ENCODE results near the gene NHSL2. TPM values are rescaled to one million over a fixed set of nuclear protein-coding genes. Genes with fewer than 3 reads are reported as not detected.

The NHSL2 gene
- total RNA-seq, 2 donors from 2014 or later = 1.6 to 2.9 TPM

GRCh38 chrX:72005046-72005445, 94.4 kb downstream of the NHSL2 start:
- intact Hi-C loops (cut with DNase I) = no loop called here
- WGBS, 2 donors = 90 to 100% methylated on average over 2 of the region's 2 CpGs
- no peak for ATAC-seq
- Histone ChIP-seq H3K27ac (no peak overlapping the region), H3K4me3 (no peak overlapping the region), H3K27me3 (no peaks in the 10 kb centered on the region), H3K36me3 (replicated peaks in 1 of 2; ENCODE audit: insufficient read depth in 1 of 2, low read depth in 2 of 2) (no peaks in the 10 kb centered on the region), H3K9me3 (no peaks in the 10 kb centered on the region), H3K4me1 (no peaks in the 10 kb centered on the region)
- TF ChIP-seq POLR2A (IDR thresholded peaks at IDR 0.05) (no peak), CTCF (IDR thresholded peaks at IDR 0.05) (no peak)
- DNase-seq = no peak

GRCh38 chrX:72006461-72006860, 95.8 kb downstream of the NHSL2 start:
- no peak for TF ChIP-seq POLR2A (IDR thresholded peaks at IDR 0.05)
- no peak for TF ChIP-seq CTCF (IDR thresholded peaks at IDR 0.05)
- Histone ChIP-seq H3K27me3 (no peaks in the 10 kb centered on the region), H3K4me1 (no peaks in the 10 kb centered on the region), H3K4me3 (no peak overlapping the region), H3K27ac (no peak overlapping the region), H3K9me3 (no peaks in the 10 kb centered on the region), H3K36me3 (replicated peaks in 1 of 2; ENCODE audit: insufficient read depth in 1 of 2, low read depth in 2 of 2) (no peaks in the 10 kb centered on the region)
- intact Hi-C loops (cut with DNase I) = no loop called here
- 83% methylated on average over 4 of the region's 4 CpGs; no CpG with 5 or more reads in 1 of the 2 donors for WGBS, 2 donors
- no peak for DNase-seq
- ATAC-seq = no peak

GRCh38 chrX:72009731-72010130, 99.1 kb downstream of the NHSL2 start:
- Histone ChIP-seq H3K4me3 (no peak overlapping the region), H3K27me3 (no peaks in the 10 kb centered on the region), H3K36me3 (replicated peaks in 1 of 2; ENCODE audit: insufficient read depth in 1 of 2, low read depth in 2 of 2) (no peaks in the 10 kb centered on the region), H3K9me3 (no peaks in the 10 kb centered on the region), H3K27ac (no peak overlapping the region), H3K4me1 (no peaks in the 10 kb centered on the region)
- 93% methylated on average over 2 of the region's 2 CpGs; no CpG with 5 or more reads in 1 of the 2 donors for WGBS, 2 donors
- DNase-seq (no peak), ATAC-seq (no peak)
- intact Hi-C loops (cut with DNase I) = no loop called here
- TF ChIP-seq CTCF (IDR thresholded peaks at IDR 0.05) (no peak), POLR2A (IDR thresholded peaks at IDR 0.05) (no peak)

GRCh38 chrX:72011734-72012133, 101.1 kb downstream of the NHSL2 start:
- no peak for DNase-seq
- 75 to 89% methylated on average over 2 of the region's 2 CpGs for WGBS, 2 donors
- Histone ChIP-seq H3K27me3 (no peaks in the 10 kb centered on the region), H3K9me3 (no peaks in the 10 kb centered on the region), H3K36me3 (replicated peaks in 1 of 2; ENCODE audit: insufficient read depth in 1 of 2, low read depth in 2 of 2) (no peaks in the 10 kb centered on the region), H3K4me3 (no peak overlapping the region), H3K27ac (no peak overlapping the region), H3K4me1 (no peaks in the 10 kb centered on the region)
- TF ChIP-seq CTCF (IDR thresholded peaks at IDR 0.05) = no peak
- no peak for ATAC-seq
- intact Hi-C loops (cut with DNase I) = no loop called here

GRCh38 chrX:72015383-72015782, 104.7 kb downstream of the NHSL2 start:
- Histone ChIP-seq H3K4me1 (peaks cover 14% of the 10 kb centered on the region), H3K9me3 (no peaks in the 10 kb centered on the region), H3K27ac (no peak overlapping the region), H3K4me3 (no peak overlapping the region), H3K27me3 (no peaks in the 10 kb centered on the region), H3K36me3 (replicated peaks in 1 of 2; ENCODE audit: insufficient read depth in 1 of 2, low read depth in 2 of 2) (no peaks in the 10 kb centered on the region)
- WGBS, 2 donors = 56 to 72% methylated on average over 3 of the region's 3 CpGs
- ATAC-seq (no peak), DNase-seq (no peak)
- intact Hi-C loops (cut with DNase I) = no loop called here
- TF ChIP-seq POLR2A (IDR thresholded peaks at IDR 0.05) (no peak), CTCF (IDR thresholded peaks at IDR 0.05) (no peak)

Measured in body of pancreas (tissue), 4 donors.